ENCODE measurements around the gene LRRK1.

LRRK1 gene

DNA sequence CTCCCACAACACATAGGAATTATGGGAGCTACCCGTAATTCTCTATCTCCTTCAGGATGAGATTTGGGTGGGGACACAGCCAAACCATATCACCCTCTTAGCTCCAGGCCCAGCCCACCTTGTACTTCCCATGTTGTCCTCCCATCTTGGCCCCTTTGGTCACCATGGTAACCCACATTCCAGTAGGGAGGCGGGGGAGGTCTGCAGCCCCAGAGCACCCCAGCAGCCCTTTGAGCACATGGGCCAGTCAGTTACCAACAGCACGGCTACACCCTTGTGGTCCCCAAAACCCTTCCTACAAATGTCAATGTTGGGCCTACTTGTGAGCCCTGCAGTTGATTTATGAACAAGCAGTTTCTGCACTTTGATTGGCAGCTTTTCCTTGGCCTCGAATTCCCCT lies 84.5 kb downstream of the LRRK1 start:
- TF ChIP-seq EZH2 (IDR thresholded peaks at IDR 0.05) (no peak), POLR2AphosphoS5 (IDR thresholded peaks at IDR 0.05; ENCODE audit: borderline replicate concordance, low read depth, low read length) (no peak), FOXP2 (optimal IDR thresholded peaks at IDR 0.05; ENCODE audit: control extremely low read depth, extremely low read length, insufficient read depth) (no peak)
- Histone ChIP-seq H3K4me3 (no peak overlapping the region), H3K9me3 (ENCODE audit: low read depth, low read length) (0 out of 2 replicates have a peak, but pooled peaks cover 3% of the 10 kb centered on the region), H3K27ac (no peak overlapping the region), H3K36me3 (ENCODE audit: insufficient read depth, low read length) (no peaks in the 10 kb centered on the region), H3K9ac (ENCODE audit: insufficient read length) (no peak overlapping the region)
- DNase-seq (ENCODE audit: low read depth, low spot score) = no peak

DNA sequence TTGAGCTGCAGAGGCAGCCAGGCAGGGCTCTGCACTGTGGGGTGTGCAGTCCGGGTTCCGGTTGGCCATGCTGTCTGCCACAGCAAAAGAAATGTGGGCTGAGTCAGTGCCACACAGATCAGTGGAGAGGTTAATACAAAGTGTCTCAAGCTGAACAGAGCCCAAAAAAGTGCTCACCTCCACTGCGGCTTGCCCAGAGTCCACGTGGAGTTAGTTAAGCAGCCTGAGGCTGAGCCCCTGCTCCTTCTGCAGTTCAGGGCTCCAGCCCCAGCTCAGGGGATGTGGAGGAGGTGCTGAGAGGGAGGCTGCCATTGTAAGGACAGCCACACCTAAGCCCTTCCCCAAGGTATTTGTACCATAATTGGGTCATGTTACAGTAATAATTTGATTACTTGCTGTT lies 85.3 kb downstream of the LRRK1 start:
- no peak for DNase-seq (ENCODE audit: low read depth, low spot score)
- H3K27ac ChIP-seq = no peak overlapping the region
- no peak for TF ChIP-seq FOXP2 (optimal IDR thresholded peaks at IDR 0.05; ENCODE audit: control extremely low read depth, extremely low read length, insufficient read depth)
- no peak for TF ChIP-seq POLR2AphosphoS5 (IDR thresholded peaks at IDR 0.05; ENCODE audit: borderline replicate concordance, low read depth, low read length)
- no peak for TF ChIP-seq EZH2 (IDR thresholded peaks at IDR 0.05)
- no peaks in the 10 kb centered on the region for H3K36me3 ChIP-seq (ENCODE audit: insufficient read depth, low read length)
- H3K4me3 ChIP-seq = no peak overlapping the region
- H3K9me3 ChIP-seq (ENCODE audit: low read depth, low read length) = 0 out of 2 replicates have a peak, but pooled peaks cover 3% of the 10 kb centered on the region
- no peak overlapping the region for H3K9ac ChIP-seq (ENCODE audit: insufficient read length)

DNA sequence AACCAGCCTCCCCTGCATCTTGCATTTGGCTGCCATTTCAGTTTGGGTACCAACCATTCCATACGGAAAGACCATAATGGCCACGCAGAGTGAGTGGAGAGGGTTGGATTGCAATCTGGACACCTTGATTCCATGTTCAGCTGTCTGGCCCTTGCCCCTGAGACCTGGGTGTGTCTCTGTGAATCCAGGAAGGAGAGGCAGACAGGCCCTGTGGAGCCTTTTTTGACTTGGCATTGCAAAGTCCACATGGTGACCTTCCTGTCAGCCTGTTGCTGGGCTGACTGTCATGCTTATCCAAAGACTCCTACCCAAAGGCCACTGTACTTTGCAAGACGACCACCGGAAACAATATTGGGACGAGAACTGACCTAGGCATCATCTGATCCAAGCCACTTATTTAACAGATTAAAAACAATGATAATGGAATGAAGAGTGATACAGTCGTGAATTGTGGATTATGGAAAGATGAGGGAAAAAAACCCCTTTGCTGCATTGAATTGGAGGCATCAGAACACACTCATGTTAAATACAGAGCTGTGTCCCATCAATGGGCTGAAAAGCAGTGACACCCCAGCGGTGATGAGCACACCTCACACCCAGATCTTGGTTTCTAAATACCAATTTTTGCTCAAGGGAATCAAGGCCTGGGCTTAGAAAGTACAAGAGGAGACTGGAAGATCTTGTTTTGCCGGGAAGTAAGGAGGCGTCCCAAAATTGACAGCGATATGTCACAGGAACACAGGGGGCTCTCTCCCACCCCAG lies 86.0 kb downstream of the LRRK1 start:
- Histone ChIP-seq H3K27ac (no peak overlapping the region), H3K9me3 (ENCODE audit: low read depth, low read length) (0 out of 2 replicates have a peak, but pooled peaks cover 3% of the 10 kb centered on the region), H3K36me3 (ENCODE audit: insufficient read depth, low read length) (no peaks in the 10 kb centered on the region), H3K9ac (ENCODE audit: insufficient read length) (no peak overlapping the region), H3K4me3 (no peak overlapping the region)
- no peak for DNase-seq (ENCODE audit: low read depth, low spot score)
- TF ChIP-seq EZH2 (IDR thresholded peaks at IDR 0.05) (no peak), FOXP2 (optimal IDR thresholded peaks at IDR 0.05; ENCODE audit: control extremely low read depth, extremely low read length, insufficient read depth) (no peak), POLR2AphosphoS5 (IDR thresholded peaks at IDR 0.05; ENCODE audit: borderline replicate concordance, low read depth, low read length) (no peak)

- Histone ChIP-seq H3K9ac (ENCODE audit: insufficient read length) (no peak overlapping the region), H3K27ac (no peak overlapping the region), H3K4me3 (no peak overlapping the region), H3K36me3 (ENCODE audit: insufficient read depth, low read length) (no peaks in the 10 kb centered on the region), H3K9me3 (ENCODE audit: low read depth, low read length) (0 out of 2 replicates have a peak, but pooled peaks cover 3% of the 10 kb centered on the region)
- TF ChIP-seq FOXP2 (optimal IDR thresholded peaks at IDR 0.05; ENCODE audit: control extremely low read depth, extremely low read length, insufficient read depth) (no peak), POLR2AphosphoS5 (IDR thresholded peaks at IDR 0.05; ENCODE audit: borderline replicate concordance, low read depth, low read length) (no peak), EZH2 (IDR thresholded peaks at IDR 0.05) (no peak)
- peak; percentile 14 for DNase-seq (ENCODE audit: low read depth, low spot score)
Observed at GRCh38 chr15:101006931-101007691, 88.0 kb downstream of the LRRK1 start.

DNA sequence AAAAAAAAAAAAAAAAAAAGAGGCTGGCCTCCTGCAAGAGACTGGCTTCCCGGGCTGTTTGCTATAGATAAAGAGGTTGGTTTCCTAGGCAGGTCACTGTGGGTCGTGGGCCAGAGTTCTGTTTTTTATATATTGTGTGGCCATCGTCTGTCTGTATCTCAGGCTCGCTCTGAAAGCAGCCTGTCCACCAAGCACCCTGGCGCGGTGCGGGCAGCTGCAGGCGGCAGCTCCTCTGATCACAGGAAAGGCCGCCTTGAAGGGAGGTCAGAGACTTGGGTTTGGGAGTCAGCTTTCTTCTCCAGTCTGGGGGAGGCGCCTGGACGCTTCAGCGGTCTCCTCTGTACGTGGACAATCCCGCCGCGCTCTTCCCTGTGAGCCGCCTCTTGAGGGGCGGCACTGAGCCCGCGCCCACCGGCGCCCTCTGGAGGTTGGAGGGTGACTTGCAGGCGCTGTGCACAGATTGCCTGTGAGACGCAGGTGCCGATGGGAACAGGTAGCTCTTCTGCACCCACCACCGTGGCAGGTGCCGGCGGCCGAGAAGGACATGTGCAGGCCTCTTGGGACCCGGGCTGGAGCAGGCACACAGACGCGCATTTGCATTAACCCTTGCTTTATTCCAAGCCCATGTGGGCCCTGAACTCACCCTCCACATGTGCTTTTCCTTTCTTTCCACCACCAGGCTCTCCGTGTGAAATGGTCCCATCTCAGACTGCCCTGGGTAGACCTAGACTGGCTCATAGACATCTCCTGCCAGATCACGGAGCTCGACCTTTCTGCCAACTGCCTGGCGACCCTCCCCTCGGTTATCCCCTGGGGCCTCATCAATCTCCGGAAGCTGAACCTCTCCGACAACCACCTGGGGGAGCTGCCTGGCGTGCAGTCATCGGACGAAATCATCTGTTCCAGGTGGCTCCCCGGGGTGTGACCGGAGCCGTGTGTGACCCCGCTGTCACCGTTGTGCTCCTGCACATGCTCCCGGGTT lies 89.3 kb downstream of the LRRK1 start:
- H3K36me3 ChIP-seq (ENCODE audit: insufficient read depth, low read length) = no peaks in the 10 kb centered on the region
- no peak for DNase-seq (ENCODE audit: low read depth, low spot score)
- TF ChIP-seq POLR2AphosphoS5 (IDR thresholded peaks at IDR 0.05; ENCODE audit: borderline replicate concordance, low read depth, low read length) (peak; percentile 45; the same call in 1 of the 2 replicates), EZH2 (IDR thresholded peaks at IDR 0.05) (no peak)
- H3K9ac ChIP-seq (ENCODE audit: insufficient read length) = peak overlapping the region; percentile 35
- H3K9me3 ChIP-seq (ENCODE audit: low read depth, low read length) = 0 out of 2 replicates have a peak, but pooled peaks cover 3% of the 10 kb centered on the region
- no peak overlapping the region for H3K27ac ChIP-seq
- peak overlapping the region; percentile 70 for H3K4me3 ChIP-seq

DNA sequence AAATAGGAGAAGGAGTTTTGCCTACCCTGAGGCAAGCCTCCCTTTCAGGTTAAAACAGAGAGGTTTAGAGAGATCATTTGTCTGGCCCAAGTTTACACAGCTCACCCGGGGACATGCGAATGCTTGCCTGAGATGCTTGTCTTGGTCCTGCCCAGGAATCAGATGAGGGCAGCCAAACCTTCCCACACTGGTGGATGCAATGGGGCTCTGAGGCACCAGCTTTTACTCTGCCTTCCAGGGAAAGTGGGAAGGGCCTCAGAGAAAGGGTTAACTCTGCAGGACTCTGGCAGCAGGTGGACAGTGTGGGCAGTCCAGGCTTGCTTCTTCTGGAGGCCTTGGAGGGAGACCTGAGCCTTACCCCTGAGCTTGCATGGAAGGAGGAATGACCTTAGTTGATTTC lies 90.0 kb downstream of the LRRK1 start:
- no peak overlapping the region for H3K9ac ChIP-seq (ENCODE audit: insufficient read length)
- no peak overlapping the region for H3K4me3 ChIP-seq
- H3K9me3 ChIP-seq (ENCODE audit: low read depth, low read length) = 0 out of 2 replicates have a peak, but pooled peaks cover 3% of the 10 kb centered on the region
- DNase-seq (ENCODE audit: low read depth, low spot score) = no peak
- no peaks in the 10 kb centered on the region for H3K36me3 ChIP-seq (ENCODE audit: insufficient read depth, low read length)
- no peak for TF ChIP-seq FOXP2 (optimal IDR thresholded peaks at IDR 0.05; ENCODE audit: control extremely low read depth, extremely low read length, insufficient read depth)
- no peak for TF ChIP-seq POLR2AphosphoS5 (IDR thresholded peaks at IDR 0.05; ENCODE audit: borderline replicate concordance, low read depth, low read length)
- no peak for TF ChIP-seq EZH2 (IDR thresholded peaks at IDR 0.05)
- H3K27ac ChIP-seq = no peak overlapping the region

DNA sequence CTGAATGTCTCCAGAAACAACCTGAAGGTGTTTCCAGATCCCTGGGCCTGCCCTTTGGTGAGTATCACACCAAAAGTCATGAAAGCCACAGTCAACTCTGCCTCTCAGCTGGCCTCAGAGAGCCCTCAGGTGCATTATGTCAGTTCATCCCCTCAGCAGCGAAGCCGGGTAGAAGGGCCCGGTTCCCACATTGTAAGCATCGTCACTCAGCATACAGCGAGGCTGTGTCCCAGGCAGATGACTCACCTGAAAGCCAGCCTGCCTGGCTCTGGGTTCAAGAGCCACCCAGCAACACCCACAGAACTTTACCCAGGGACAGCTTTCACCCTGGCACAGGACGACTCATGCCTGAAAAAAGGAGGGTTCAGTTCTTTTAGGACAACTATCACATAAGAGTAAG lies 91.6 kb downstream of the LRRK1 start:
- no peak for DNase-seq (ENCODE audit: low read depth, low spot score)
- TF ChIP-seq EZH2 (IDR thresholded peaks at IDR 0.05) = no peak
- TF ChIP-seq POLR2AphosphoS5 (IDR thresholded peaks at IDR 0.05; ENCODE audit: borderline replicate concordance, low read depth, low read length) = no peak
- no peak for TF ChIP-seq FOXP2 (optimal IDR thresholded peaks at IDR 0.05; ENCODE audit: control extremely low read depth, extremely low read length, insufficient read depth)
- H3K4me3 ChIP-seq = no peak overlapping the region
- no peak overlapping the region for H3K27ac ChIP-seq
- H3K36me3 ChIP-seq (ENCODE audit: insufficient read depth, low read length) = no peaks in the 10 kb centered on the region
- no peaks in the 10 kb centered on the region for H3K9me3 ChIP-seq (ENCODE audit: low read depth, low read length)
- H3K9ac ChIP-seq (ENCODE audit: insufficient read length) = no peak overlapping the region

Measured in SK-N-MC (cell line).